GM10248 (cell line): Measurements from ENCODE around the gene NTM.

Source experiments
- CTCF ChIA-PET: fragments of 300-600 bp; sonication (Branson Sonifier 250); formaldehyde crosslinking; extraction: SDS; loops from one replicate; lab custom pipeline; 2021; ENCODE audit warnings: antibody characterized with exemption; lab: Yijun Ruan, JAX
- POLR2A ChIA-PET: fragments of 350-650 bp; sonication (Branson Sonifier 250); formaldehyde crosslinking; extraction: SDS; loops from one replicate; lab custom pipeline; 2020; ENCODE audit warnings: antibody characterized with exemption; lab: Yijun Ruan, JAX
- DNase-seq: peaks from one replicate; pipeline ENCODE4 v3.0.0; 2012; ENCODE audit errors: extremely low spot score
- TF ChIP-seq, protein P1 (sequence below): IDR thresholded peaks from 2 replicates; pipeline ENCODE4 v1.5.1; 2012; ENCODE audit warnings: mild to moderate bottlenecking, low read depth; ENCODE audit errors: extremely low read depth, missing control alignments, control extremely low read depth

NTM gene

DNA sequence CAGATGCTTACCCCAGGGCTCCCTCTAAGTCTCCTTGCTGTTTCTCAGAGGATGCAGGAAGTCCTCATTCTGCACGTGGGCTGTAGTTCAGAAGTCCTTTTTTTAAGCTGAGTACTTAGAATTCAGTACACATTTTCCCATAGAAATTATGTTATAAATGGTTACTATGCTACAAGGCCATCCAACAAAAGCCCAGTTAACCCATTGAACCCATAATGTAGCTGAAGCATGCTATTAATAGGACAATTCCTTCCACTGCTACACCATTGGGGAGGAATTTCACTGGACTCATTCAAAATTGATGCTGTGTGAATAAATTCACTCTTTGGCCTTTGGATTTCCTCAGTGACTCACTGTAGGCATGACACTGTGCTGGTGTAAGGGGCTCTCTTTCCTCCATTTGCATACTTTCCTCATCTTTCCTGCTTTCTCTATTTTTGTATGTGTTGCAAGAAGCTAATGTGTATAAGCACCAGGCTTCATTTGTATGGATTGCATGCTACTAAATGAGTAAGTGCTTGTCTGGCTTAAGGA is 148.0 kb downstream of the NTM start:
- ChIA-PET POLR2A (no interaction called here), CTCF (no interaction called here)
- DNase-seq: no peak
- TF ChIP-seq, protein P1, sequence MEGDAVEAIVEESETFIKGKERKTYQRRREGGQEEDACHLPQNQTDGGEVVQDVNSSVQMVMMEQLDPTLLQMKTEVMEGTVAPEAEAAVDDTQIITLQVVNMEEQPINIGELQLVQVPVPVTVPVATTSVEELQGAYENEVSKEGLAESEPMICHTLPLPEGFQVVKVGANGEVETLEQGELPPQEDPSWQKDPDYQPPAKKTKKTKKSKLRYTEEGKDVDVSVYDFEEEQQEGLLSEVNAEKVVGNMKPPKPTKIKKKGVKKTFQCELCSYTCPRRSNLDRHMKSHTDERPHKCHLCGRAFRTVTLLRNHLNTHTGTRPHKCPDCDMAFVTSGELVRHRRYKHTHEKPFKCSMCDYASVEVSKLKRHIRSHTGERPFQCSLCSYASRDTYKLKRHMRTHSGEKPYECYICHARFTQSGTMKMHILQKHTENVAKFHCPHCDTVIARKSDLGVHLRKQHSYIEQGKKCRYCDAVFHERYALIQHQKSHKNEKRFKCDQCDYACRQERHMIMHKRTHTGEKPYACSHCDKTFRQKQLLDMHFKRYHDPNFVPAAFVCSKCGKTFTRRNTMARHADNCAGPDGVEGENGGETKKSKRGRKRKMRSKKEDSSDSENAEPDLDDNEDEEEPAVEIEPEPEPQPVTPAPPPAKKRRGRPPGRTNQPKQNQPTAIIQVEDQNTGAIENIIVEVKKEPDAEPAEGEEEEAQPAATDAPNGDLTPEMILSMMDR: no peak

DNA sequence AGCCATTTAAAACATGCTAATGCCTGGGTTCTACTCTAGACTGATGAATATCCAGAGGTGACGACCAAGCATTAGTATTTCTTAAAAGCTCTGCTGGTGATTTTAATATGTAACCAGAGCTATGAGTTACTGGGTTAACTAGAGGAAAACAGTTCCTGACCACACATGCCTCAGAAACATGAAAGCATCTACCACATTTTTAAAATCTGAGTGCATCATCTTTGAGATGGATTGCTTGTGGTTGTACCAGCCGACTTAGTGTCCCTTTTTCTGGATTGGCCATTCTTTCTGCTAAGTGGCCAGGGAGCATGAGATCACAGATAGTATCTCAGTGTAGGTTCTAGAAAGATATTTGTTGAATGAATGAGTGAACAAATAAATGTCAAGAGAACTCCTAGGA is 152.4 kb downstream of the NTM start:
- ChIA-PET CTCF (interaction anchor here (1.2 to 1.6 kb wide), 3 partner anchors 10 to 24 kb away, joined by 3 to 6 read pairs (median 4); no protein-coding TSS in a partner anchor), POLR2A (no interaction called here)
- TF ChIP-seq, protein P1: no peak
- DNase-seq: no peak

DNA sequence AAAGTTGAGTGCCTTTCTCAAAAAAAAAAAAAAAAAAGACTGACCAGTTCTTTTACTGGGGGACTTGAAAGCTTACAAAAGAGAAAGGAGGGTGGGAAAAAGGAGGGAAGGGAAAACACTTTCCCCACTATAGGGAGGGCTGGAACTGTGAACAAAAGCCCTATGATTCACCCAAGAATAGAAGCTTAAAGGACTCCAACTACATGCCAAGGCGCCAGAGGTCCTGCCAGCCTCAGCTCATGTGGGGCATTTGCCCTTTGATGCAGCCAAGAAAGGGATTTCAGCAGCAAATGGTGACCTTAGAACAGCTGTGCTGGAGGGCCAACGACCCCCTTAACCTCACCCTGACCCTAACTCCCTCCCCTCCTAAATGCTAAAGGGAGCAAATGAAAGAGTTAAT is 160.0 kb downstream of the NTM start:
- POLR2A ChIA-PET: no interaction called here
- CTCF ChIA-PET: no interaction called here
- no peak for DNase-seq
- TF ChIP-seq, protein P1: no peak

DNA sequence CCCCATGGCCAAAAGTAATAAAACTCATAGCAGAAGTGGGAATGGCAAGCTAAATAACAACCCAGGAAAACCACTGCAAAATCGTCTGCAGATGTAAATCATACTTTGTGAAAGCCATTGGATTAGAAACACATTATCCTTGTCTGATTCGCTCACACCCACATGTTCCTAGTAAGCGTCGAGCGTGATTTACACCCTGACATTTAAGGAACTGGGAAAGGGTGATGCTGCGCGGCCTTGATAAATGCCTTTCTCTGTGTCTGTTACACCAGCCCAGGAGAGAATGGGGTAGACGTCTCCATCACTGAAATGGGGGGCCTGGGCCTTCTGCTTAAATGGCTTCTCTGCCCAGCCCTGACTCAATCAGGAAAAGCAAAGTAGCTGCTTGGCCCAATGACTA is 162.7 kb downstream of the NTM start:
- POLR2A ChIA-PET: no interaction called here
- CTCF ChIA-PET: interaction anchor here (1.5 kb wide), 1 partner anchor 468 kb away, joined by 4 read pairs; no protein-coding TSS in a partner anchor
- no peak for DNase-seq
- TF ChIP-seq, protein P1: no peak

DNA sequence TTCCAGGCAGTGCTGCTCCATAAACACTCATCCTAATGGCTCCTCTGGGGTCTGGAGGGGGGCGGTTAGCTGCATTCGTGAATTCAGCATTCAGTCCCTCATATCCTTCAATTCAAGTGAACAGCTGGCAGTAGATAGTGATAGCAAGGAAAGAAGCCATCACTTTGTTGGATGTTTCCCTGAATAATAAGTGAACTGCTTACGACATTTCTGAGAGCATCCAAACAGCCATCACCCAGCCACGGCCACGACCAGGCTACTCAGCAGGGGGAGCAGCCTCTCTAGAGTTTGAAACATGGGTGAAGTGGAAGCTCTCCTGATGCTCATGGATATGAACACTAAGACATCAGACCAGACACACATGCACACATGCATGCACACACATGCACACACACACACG is 163.6 kb downstream of the NTM start:
- CTCF ChIA-PET: interaction anchor here (1.5 kb wide), 1 partner anchor 469 kb away, joined by 4 read pairs; no protein-coding TSS in a partner anchor
- TF ChIP-seq, protein P1: no peak
- DNase-seq: no peak
- POLR2A ChIA-PET: no interaction called here

DNA sequence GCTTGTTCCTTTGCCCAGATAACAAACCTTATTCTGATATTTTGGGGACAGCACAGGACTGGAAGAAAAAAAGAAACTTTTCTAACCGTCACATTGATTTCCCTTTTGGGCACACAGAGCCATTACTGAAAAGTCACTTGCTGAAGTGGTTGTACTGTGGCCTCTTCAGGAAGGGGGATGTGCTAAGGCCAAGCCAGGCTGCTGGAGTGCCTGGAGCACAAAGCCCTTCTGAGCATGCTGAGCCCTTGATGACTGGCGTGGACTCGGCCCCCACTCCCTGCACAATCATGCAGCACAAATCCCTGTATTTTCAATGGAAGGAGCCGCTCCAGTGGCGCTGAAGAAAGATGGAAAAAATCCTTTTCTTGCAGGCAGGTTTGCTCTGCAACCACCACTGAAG is 164.2 kb downstream of the NTM start:
- CTCF ChIA-PET: no interaction called here
- TF ChIP-seq, protein P1: no peak
- POLR2A ChIA-PET: no interaction called here
- DNase-seq: no peak
